K562 (cell line): ENCODE measurements around the gene PDCD10.

Experiments used
- CXXC5 ChIP-seq: fragments of 250-450 bp; sonication (Bioruptor Pico); IDR thresholded peaks from 2 replicates; pipeline ENCODE4 v1.8.0; 2022; ENCODE audit warnings: inconsistent platforms, mild to moderate bottlenecking, moderate library complexity
- POLR2A ChIP-seq: fragments of 450-650 bp; conservative IDR thresholded peaks from 2 replicates; pipeline ENCODE4 v1.6.1; 2016
- SREBF2 ChIP-seq: sonication (generic); formaldehyde crosslinking; IDR thresholded peaks from 2 replicates; pipeline ENCODE4 v1.4.0; 2020; ENCODE audit warnings: mild to moderate bottlenecking, missing genetic modification reagents
- ZNF121 ChIP-seq: sonication (generic); formaldehyde crosslinking; conservative IDR thresholded peaks from 2 replicates; pipeline ENCODE4 v1.8.0; 2022; ENCODE audit warnings: missing genetic modification reagents
- TF ChIP-seq, protein P1 (sequence below): IDR thresholded peaks from 3 replicates; pipeline ENCODE4 v1.6.1; 2011; ENCODE audit warnings: borderline replicate concordance, mild to moderate bottlenecking, moderate library complexity; ENCODE audit not compliant: insufficient read length; ENCODE audit errors: extremely low read depth

DNA sequence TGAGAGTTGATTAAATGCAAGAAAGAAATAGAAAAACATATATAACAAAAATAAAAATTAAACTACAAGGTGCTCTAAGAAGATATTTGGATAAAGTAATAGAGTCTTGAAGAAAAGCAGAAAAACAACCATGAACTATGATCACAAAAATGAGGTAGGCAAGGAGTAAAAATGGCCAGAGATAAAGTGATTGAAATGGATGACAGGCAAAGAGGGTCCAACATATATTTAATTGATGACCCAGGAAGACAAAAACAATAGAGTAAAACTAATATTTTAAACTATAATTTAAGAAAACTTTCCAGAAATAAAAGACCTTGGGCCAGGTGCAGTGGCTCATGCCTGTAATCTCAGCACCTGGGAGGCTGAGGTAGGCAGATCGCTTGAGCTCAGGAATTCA lies 58.8 kb downstream of the PDCD10 start:
- TF ChIP-seq ZNF121 (CRISPR knock-in tag) (no peak), CXXC5 (CRISPR knock-in tag) (no peak), SREBF2 (CRISPR knock-in tag) (no peak), POLR2A (no peak)
- TF ChIP-seq, protein P1, sequence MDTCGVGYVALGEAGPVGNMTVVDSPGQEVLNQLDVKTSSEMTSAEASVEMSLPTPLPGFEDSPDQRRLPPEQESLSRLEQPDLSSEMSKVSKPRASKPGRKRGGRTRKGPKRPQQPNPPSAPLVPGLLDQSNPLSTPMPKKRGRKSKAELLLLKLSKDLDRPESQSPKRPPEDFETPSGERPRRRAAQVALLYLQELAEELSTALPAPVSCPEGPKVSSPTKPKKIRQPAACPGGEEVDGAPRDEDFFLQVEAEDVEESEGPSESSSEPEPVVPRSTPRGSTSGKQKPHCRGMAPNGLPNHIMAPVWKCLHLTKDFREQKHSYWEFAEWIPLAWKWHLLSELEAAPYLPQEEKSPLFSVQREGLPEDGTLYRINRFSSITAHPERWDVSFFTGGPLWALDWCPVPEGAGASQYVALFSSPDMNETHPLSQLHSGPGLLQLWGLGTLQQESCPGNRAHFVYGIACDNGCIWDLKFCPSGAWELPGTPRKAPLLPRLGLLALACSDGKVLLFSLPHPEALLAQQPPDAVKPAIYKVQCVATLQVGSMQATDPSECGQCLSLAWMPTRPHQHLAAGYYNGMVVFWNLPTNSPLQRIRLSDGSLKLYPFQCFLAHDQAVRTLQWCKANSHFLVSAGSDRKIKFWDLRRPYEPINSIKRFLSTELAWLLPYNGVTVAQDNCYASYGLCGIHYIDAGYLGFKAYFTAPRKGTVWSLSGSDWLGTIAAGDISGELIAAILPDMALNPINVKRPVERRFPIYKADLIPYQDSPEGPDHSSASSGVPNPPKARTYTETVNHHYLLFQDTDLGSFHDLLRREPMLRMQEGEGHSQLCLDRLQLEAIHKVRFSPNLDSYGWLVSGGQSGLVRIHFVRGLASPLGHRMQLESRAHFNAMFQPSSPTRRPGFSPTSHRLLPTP: no peak
